NCI-H524 treated with DMSO at 0.1 percent for 48 hours (cell line): ENCODE data around the gene PFDN6.
"Not testable (repeated sequence)": the region's sequence is repeated elsewhere in the genome, so short reads cannot be mapped to it uniquely, and the experiment has no call there.

Experiments
- DNase-seq: peaks from one replicate; lab custom pipeline; 2025; lab: John Stamatoyannopoulos, UW

PFDN6 gene

GRCh38 chr6:33288921-33289783, at the start of gene PFDN6, which contains the start of gene WDR46:
TSS of gene PFDN6 (plus strand) at chr6:33289601. CDS start at chr6:33289857, 256 bp downstream.
TSS of gene WDR46 (minus strand) at chr6:33289239. CDS start at chr6:33289170, 69 bp downstream.
- peak; percentile 76 for DNase-seq

- DNase-seq = no peak
These were observed 47.4 kb upstream of the PFDN6 start for GRCh38 chr6:33241968-33242367.

- DNase-seq = no peak
These were observed 45.9 kb upstream of the PFDN6 start for GRCh38 chr6:33243476-33243875.

GRCh38 chr6:33247977-33248642, 41.3 kb upstream of the PFDN6 start:
- peak; percentile 49 for DNase-seq

- no peak for DNase-seq
These were observed 40.8 kb upstream of the PFDN6 start for GRCh38 chr6:33248643-33248931.

GRCh38 chr6:33248932-33249731, 40.3 kb upstream of the PFDN6 start:
- peak; percentile 96 for DNase-seq

- peak; percentile 12 for DNase-seq
These were observed 39.4 kb upstream of the PFDN6 start for GRCh38 chr6:33249732-33250630.

GRCh38 chr6:33250731-33251130, 38.7 kb upstream of the PFDN6 start:
- no peak for DNase-seq

GRCh38 chr6:33251395-33252012, 37.9 kb upstream of the PFDN6 start:
- DNase-seq = no peak

- DNase-seq = no peak
These were observed 36.6 kb upstream of the PFDN6 start for GRCh38 chr6:33252759-33253158.

- DNase-seq = no peak
These were observed 34.8 kb upstream of the PFDN6 start for GRCh38 chr6:33254591-33254990.

GRCh38 chr6:33259032-33259431, 30.4 kb upstream of the PFDN6 start:
- no peak for DNase-seq

- not testable (repeated sequence) for DNase-seq
These were observed 26.9 kb upstream of the PFDN6 start for GRCh38 chr6:33262490-33262889.

- DNase-seq = no peak
These were observed 25.4 kb upstream of the PFDN6 start for GRCh38 chr6:33264015-33264414.

GRCh38 chr6:33271117-33271467, 18.3 kb upstream of the PFDN6 start:
- DNase-seq = no peak

GRCh38 chr6:33271468-33272274, 17.7 kb upstream of the PFDN6 start, which contains the start of the genes RPS18 and VPS52:
TSS of gene RPS18 (plus strand) at chr6:33272075. CDS start at chr6:33272120, 45 bp downstream.
TSS of gene VPS52 (minus strand) at chr6:33271876. CDS start at chr6:33271675, 201 bp downstream.
- peak; percentile 86 for DNase-seq

GRCh38 chr6:33272275-33273128, 16.9 kb upstream of the PFDN6 start:
- DNase-seq = no peak

GRCh38 chr6:33273129-33273923, 16.1 kb upstream of the PFDN6 start:
- DNase-seq = no peak
